NCI-H128 (cell line): ENCODE data around the gene ONECUT3.

Experiments used
- DNase-seq: peaks from one replicate; lab custom pipeline; 2025; ENCODE audit not compliant: unreplicated experiment; lab: John Stamatoyannopoulos, UW

The ONECUT3 gene

GRCh38 chr19:1767464-1767933, 14.2 kb downstream of the ONECUT3 start:
- DNase-seq, result no peak

- no peak for DNase-seq
Measured at GRCh38 chr19:1768248-1768647, 14.9 kb downstream of the ONECUT3 start.

GRCh38 chr19:1768918-1769644, 15.8 kb downstream of the ONECUT3 start:
- no peak for DNase-seq

- no peak for DNase-seq
Measured at GRCh38 chr19:1769645-1769985, 16.3 kb downstream of the ONECUT3 start.

- no peak for DNase-seq
Measured at GRCh38 chr19:1770866-1771576, 17.7 kb downstream of the ONECUT3 start.

- DNase-seq, result no peak
Measured at GRCh38 chr19:1773184-1773583, 19.9 kb downstream of the ONECUT3 start.

- DNase-seq, result no peak
Measured at GRCh38 chr19:1774989-1775772, 21.9 kb downstream of the ONECUT3 start.

- no peak for DNase-seq
Measured at GRCh38 chr19:1775951-1776605, 22.8 kb downstream of the ONECUT3 start.

GRCh38 chr19:1776606-1777147, 23.4 kb downstream of the ONECUT3 start:
- DNase-seq, result no peak

GRCh38 chr19:1777149-1777548, 23.8 kb downstream of the ONECUT3 start:
- DNase-seq, result no peak

GRCh38 chr19:1779574-1779973, 26.3 kb downstream of the ONECUT3 start:
- DNase-seq, result no peak

GRCh38 chr19:1780272-1780958, 27.1 kb downstream of the ONECUT3 start:
- no peak for DNase-seq

GRCh38 chr19:1782521-1782920, 29.2 kb downstream of the ONECUT3 start:
- DNase-seq, result no peak

GRCh38 chr19:1783354-1783753, 30.0 kb downstream of the ONECUT3 start:
- no peak for DNase-seq

- DNase-seq, result no peak
Measured at GRCh38 chr19:1783874-1784273, 30.6 kb downstream of the ONECUT3 start.

- no peak for DNase-seq
Measured at GRCh38 chr19:1785310-1785709, 32.0 kb downstream of the ONECUT3 start.

- DNase-seq, result no peak
Measured at GRCh38 chr19:1786668-1787067, 33.4 kb downstream of the ONECUT3 start.

- DNase-seq, result no peak
Measured at GRCh38 chr19:1787116-1787515, 33.8 kb downstream of the ONECUT3 start.

- no peak for DNase-seq
Measured at GRCh38 chr19:1789261-1790041, 36.1 kb downstream of the ONECUT3 start.
